Activated CD8-positive, alpha-beta memory T cell treated with anti-CD3 and anti-CD28 coated beads, Interleukin-2, amount 50 U/mL, for 48 hours (primary cell): ENCODE measurements around the gene ZNF136.

Source experiments
- DNase-seq: peaks from one replicate; pipeline ENCODE4 v3.0.0-alpha.2; 2020

Gene ZNF136

DNA sequence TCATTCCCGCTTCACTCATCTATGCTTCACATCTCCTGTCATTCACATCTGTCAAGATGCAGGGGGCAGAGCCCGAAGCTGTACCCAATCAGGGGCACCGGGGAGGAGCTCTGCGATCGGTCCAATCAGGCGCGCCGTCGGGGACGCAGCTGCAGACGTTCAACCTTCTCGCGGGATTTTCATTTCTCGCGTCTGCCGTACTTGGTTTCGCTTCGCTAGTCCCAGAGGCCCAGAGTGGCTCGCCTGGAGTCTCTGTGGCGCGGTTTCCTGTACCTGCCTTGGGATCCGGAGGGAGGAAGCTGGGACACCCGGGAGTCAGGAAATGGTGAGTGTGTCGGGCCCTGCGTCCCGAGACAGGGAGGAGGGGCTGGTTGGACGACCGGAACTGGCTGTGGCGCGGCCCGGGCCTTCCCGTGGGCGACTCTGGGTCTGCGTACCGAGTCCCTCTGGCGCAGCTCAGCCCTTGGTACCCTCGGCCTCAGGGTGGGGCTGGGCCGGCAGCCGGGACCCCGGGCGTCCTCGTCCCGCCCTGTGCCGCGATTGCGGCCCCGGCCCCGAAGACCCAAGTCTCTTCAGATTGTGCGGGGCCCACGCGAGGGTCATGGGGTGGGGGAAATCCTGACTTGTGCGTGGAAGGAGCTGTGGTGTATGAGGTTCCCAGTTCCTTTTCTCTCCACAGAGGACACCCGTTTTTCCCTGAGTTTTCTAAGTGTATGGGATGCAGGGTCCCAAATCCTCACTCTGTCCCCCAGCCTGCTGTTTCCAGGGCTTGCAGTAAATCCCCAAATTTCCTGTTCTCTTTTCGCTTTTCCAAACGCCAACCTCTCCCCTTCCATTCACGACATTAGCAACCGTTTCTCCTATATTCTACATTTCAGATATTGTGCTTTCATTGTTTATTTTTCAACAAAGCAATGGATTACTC is at the start of gene ZNF136:
TSS of gene ZNF136 (plus strand) at position 215 of the 925 bp plus-strand sequence. CDS start at position 323, 108 bp downstream.
- DNase-seq = peak; percentile 94

- DNase-seq = no peak
These were observed 49.8 kb upstream of the ZNF136 start for GRCh38 chr19:12113121-12113520.

DNA sequence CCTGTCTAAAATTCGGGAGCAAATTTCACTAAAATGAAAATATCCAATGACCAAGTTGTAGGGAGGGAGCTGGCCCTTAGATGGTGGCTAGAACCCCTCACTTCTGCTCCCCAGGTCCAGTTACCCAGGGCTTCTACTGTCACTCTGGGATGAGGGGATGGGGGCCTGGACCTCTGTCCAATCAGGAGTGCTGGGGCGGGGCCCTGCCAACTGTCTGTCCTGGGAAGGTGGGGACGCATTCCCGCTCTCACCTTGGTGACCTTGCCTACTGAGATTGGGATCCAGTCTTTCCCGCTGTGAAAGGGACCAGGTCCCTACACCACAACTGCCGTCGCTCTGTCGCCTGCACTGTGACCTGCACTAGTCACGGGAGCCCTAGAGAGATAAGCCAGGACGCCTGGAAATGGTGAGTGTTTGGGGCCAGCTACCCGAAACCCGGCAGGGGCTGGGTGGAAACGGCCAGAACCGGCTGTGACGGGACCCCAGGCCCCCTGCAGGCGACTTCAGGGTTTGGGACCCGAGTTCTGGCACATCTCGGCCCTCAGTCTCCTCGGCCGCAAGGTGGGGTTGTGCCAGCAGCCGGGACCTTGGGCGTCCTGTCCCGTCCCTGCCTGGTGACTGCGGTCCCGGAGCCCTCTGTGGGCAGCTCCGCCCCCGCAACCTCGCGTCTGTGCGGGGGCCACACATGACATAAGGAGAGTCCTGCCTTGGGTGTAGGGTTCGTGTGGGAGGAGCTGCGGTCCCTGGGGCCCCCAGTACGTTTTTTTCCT is 45.5 kb upstream of the ZNF136 start:
- DNase-seq = no peak

GRCh38 chr19:12126707-12127106 is 36.2 kb upstream of the ZNF136 start:
- DNase-seq = no peak

GRCh38 chr19:12133069-12133468 is 29.8 kb upstream of the ZNF136 start:
- no peak for DNase-seq

GRCh38 chr19:12137221-12137940 is 25.5 kb upstream of the ZNF136 start:
- DNase-seq = no peak

GRCh38 chr19:12139269-12139668 is 23.6 kb upstream of the ZNF136 start:
- DNase-seq = no peak

DNA sequence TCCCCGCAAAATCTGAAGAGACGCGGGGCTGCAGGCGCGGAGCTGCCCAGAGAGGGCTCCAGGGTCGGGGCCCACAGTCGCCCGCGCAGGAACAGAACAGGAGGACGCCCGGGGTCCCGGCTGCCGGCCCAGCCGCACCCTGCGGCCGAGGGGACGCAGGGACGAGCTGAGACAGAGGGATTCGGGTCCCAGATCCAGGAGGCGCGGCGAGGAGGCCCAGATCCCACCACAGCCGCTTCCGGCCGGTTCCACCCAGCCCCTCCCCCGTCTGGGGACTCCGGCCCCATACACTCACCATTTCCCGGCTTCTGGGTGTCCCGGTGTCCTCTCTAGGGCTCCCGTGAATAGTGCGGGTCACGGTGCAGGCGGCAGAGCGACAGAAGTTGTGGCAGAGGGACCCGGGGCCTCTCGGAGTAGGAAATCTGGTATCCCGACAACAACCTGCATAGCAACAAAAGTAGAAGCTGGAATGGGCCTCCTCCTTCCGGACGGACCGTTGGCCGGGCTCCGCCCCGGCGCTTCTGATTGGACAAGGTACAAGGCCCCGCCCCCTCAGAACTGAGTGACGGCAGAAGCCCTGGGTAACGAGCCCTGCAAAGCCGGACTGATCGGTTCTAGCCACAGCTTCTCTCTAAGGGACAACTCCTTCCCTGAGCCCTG is 22.9 kb upstream of the ZNF136 start, which contains the start of gene ZNF20:
TSS of gene ZNF20 (minus strand) at position 466 of the 660 bp plus-strand sequence. CDS start at position 298, 168 bp downstream.
- peak; percentile 93 for DNase-seq

DNA sequence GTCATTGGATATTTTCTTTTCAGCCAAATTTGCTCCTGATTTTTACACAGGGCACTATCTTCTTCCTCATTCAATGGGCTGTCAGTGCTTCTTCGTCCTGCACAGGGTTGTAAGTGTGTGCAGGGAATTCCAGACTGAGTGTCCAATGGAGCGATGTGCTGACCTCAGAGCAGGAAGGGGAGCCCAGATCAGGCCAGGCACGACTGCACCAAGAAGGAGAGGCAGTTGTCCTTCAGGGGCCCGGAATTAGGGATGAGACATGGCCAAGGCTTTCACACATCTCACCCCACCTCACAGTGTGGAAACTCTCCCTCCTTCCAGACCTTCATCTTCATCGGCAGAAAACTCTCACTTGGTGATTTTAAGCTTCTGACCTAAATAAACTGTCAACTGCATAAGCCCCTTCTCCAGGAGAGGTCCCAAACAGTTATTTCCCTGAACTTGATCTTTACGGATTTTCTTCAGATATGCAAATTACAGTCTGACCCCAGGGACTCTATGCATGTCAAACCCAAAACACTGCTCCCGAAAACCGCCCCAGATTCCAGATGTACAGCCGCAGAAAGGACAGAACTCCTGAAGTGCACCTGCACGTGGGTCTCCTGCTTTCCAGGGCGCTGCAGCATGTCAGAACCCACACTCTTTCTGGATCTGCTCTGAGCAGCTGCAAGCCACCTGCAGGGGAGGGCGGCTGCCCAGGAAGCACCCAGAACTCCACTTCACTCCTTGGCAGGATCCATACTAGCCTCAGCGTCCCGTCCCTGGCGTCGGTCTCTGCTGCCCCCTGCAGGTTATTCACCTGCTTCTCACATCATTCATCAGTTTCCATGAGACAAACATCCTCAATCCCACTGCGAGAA is 22.1 kb upstream of the ZNF136 start:
- DNase-seq = peak; percentile 91

- DNase-seq = no peak
These were observed 21.5 kb upstream of the ZNF136 start for GRCh38 chr19:12141405-12141736.

GRCh38 chr19:12145348-12145747 is 17.5 kb upstream of the ZNF136 start:
- no peak for DNase-seq

- DNase-seq = no peak
These were observed 7.5 kb upstream of the ZNF136 start for GRCh38 chr19:12155324-12155860.

GRCh38 chr19:12156223-12157058 is 6.5 kb upstream of the ZNF136 start, which contains the start of gene ZNF625:
TSS of gene ZNF625 (minus strand) at chr19:12156734. CDS start at chr19:12156558, 176 bp downstream.
- peak; percentile 79 for DNase-seq

DNA sequence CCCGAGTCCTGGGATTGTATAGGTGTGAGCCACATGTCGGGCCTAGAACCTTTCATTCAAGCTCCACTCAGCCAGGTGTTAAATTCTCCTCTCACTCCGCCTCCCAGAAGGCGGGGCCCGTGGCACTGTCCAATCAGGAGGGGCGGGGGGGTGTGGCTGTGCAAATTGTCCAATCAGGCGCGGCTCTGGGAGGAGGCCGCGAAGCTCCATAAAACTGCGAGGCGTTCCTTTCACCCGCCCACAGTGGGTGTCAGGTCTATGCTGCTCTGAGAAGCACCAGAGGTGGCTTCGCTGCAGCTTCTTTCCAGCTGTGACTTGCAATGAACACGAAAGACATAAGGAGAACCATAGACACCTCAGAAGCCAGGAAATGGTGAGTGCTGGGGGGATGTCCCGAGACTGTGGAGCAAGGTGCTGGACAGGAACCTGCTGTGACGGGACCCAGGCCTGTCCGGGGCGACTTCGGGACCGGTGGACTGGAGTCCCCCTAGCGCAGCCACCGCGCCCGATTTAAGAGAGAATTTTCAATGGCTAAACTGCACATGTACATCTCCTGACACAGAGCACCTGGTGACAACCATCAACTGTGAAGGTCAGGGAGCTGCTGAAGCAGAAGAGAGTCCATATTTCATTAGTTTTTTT is 3.0 kb upstream of the ZNF136 start:
- DNase-seq = no peak

- DNase-seq = no peak
These were observed 399 bp upstream of the ZNF136 start for GRCh38 chr19:12162513-12162881.

- DNase-seq = no peak
These were observed 930 bp downstream of the ZNF136 start for GRCh38 chr19:12163826-12164225.

GRCh38 chr19:12166626-12167025 is 3.7 kb downstream of the ZNF136 start:
- DNase-seq = no peak

DNA sequence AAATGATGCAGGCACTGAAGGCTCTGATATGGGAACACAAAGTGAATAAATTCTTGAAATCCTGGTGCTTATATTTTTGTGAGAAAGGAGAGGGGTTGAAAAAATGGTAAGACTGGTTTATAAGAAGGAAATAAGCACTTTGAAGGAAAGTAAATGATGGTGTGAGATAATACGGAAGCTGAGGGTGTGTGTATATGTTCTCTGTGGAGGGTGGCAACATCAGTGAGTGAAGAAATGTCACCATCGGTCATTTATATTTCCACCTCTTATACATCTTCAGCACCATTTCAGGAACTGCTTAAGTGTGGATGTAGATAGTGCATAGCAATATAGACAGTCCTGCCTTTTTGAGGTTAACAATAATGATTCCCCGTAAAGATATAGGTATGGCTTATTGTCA is 17.5 kb downstream of the ZNF136 start:
- DNase-seq = no peak

- DNase-seq = no peak
These were observed 24.7 kb downstream of the ZNF136 start for GRCh38 chr19:12187625-12188024.
